ENCODE results near the gene CLDN9. TPM values are rescaled to one million over a fixed set of nuclear protein-coding genes. Genes with fewer than 3 reads are reported as not detected.

The CLDN9 gene
- polyA plus RNA-seq, 1 donor from 2014 or later: not detected

DNA sequence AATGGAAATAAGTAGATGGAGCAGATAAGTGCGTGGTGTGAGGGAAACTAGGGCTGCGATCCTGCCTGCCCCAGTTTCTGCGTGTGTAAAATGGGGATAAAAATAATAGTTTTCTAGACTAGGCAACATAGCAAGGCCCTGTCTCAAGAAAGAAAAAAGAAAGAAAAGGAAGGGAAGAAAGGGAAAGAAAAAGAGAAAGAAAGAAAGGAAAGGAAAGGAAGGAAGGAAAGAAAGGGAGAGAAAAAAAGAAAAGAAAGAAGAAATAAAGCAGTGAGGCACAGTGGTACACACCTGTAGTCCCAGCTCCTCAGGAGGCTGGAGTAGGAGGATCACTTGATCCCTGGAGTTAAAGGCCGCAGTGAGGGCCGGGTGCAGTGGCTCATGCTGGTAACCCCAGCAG lies 30.3 kb upstream of the CLDN9 start:
- no peak for TF ChIP-seq MXI1 (conservative IDR thresholded peaks at IDR 0.05; ENCODE audit: poor library complexity, severe bottlenecking)
- no peak for TF ChIP-seq EZH2 (IDR thresholded peaks at IDR 0.05; ENCODE audit: borderline replicate concordance, insufficient read depth, low read length, poor library complexity, severe bottlenecking)
- TF ChIP-seq, protein P1, sequence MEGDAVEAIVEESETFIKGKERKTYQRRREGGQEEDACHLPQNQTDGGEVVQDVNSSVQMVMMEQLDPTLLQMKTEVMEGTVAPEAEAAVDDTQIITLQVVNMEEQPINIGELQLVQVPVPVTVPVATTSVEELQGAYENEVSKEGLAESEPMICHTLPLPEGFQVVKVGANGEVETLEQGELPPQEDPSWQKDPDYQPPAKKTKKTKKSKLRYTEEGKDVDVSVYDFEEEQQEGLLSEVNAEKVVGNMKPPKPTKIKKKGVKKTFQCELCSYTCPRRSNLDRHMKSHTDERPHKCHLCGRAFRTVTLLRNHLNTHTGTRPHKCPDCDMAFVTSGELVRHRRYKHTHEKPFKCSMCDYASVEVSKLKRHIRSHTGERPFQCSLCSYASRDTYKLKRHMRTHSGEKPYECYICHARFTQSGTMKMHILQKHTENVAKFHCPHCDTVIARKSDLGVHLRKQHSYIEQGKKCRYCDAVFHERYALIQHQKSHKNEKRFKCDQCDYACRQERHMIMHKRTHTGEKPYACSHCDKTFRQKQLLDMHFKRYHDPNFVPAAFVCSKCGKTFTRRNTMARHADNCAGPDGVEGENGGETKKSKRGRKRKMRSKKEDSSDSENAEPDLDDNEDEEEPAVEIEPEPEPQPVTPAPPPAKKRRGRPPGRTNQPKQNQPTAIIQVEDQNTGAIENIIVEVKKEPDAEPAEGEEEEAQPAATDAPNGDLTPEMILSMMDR (IDR thresholded peaks at IDR 0.05; ENCODE audit: poor library complexity, severe bottlenecking): no peak
- no peak for TF ChIP-seq POLR2AphosphoS5 (IDR thresholded peaks at IDR 0.05)
- TF ChIP-seq TAF1 (IDR thresholded peaks at IDR 0.05; ENCODE audit: low read depth): no peak
- TF ChIP-seq EP300 (conservative IDR thresholded peaks at IDR 0.05; ENCODE audit: poor library complexity, severe bottlenecking): no peak
- TF ChIP-seq, protein P2, sequence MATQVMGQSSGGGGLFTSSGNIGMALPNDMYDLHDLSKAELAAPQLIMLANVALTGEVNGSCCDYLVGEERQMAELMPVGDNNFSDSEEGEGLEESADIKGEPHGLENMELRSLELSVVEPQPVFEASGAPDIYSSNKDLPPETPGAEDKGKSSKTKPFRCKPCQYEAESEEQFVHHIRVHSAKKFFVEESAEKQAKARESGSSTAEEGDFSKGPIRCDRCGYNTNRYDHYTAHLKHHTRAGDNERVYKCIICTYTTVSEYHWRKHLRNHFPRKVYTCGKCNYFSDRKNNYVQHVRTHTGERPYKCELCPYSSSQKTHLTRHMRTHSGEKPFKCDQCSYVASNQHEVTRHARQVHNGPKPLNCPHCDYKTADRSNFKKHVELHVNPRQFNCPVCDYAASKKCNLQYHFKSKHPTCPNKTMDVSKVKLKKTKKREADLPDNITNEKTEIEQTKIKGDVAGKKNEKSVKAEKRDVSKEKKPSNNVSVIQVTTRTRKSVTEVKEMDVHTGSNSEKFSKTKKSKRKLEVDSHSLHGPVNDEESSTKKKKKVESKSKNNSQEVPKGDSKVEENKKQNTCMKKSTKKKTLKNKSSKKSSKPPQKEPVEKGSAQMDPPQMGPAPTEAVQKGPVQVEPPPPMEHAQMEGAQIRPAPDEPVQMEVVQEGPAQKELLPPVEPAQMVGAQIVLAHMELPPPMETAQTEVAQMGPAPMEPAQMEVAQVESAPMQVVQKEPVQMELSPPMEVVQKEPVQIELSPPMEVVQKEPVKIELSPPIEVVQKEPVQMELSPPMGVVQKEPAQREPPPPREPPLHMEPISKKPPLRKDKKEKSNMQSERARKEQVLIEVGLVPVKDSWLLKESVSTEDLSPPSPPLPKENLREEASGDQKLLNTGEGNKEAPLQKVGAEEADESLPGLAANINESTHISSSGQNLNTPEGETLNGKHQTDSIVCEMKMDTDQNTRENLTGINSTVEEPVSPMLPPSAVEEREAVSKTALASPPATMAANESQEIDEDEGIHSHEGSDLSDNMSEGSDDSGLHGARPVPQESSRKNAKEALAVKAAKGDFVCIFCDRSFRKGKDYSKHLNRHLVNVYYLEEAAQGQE (IDR thresholded peaks at IDR 0.05; ENCODE audit: borderline replicate concordance): no peak
- Histone ChIP-seq H3K4me2 (ENCODE audit: low read length) (no peak overlapping the region), H3K36me3 (ENCODE audit: insufficient read depth, low read length) (no peaks in the 10 kb centered on the region), H3K4me3 (ENCODE audit: low read length) (no peak overlapping the region), H3K79me2 (replicated peaks; ENCODE audit: insufficient read depth, low read length) (no peaks in the 10 kb centered on the region), H3K27me3 (ENCODE audit: insufficient read depth, low read depth, low read length) (no peaks in the 10 kb centered on the region), H3K9me3 (ENCODE audit: low read length) (no peaks in the 10 kb centered on the region), H3K27ac (ENCODE audit: low read length) (no peak overlapping the region), H3K9ac (ENCODE audit: low read length) (no peak overlapping the region), H3K9me2 (ENCODE audit: insufficient read depth, low read length) (no peaks in the 10 kb centered on the region), H4K20me1 (ENCODE audit: insufficient read depth) (no peaks in the 10 kb centered on the region), H2AFZ (ENCODE audit: low read depth, low read length) (no peak overlapping the region), H3F3A (ENCODE audit: insufficient read depth, low read length, poor library complexity, severe bottlenecking) (no peaks in the 10 kb centered on the region)

DNA sequence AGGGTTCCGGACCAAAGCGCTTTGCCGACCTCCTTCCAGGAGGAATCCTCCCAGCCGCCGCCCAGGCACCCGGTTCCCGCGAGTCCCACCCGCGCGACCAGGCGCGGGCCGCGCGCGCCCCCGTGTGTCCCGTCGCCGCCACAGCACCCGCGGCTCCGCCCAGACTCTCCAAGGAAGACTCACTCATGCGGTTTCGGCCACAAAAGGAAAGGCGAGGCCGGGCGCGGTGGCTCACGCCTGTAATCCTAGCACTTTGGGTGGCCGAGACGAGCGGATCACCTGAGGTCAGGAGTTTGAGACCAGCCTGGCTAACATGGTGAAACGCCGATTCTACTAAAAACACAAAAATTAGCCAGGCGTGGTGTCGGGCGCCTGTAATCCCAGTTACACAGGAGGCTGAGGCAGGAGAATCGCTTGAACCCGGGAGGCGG lies 29.0 kb upstream of the CLDN9 start:
- no peaks in the 10 kb centered on the region for H3K36me3 ChIP-seq (ENCODE audit: insufficient read depth, low read length)
- peak overlapping the region; percentile 28 for H3K4me3 ChIP-seq (ENCODE audit: low read length)
- no peaks in the 10 kb centered on the region for H3K9me3 ChIP-seq (ENCODE audit: low read length)
- TF ChIP-seq RAD21 (conservative IDR thresholded peaks at IDR 0.05) (peak; percentile 77), EZH2 (IDR thresholded peaks at IDR 0.05; ENCODE audit: borderline replicate concordance, insufficient read depth, low read length, poor library complexity, severe bottlenecking) (no peak), SMC3 (conservative IDR thresholded peaks at IDR 0.05; ENCODE audit: poor library complexity) (peak; percentile 68), EP300 (conservative IDR thresholded peaks at IDR 0.05; ENCODE audit: poor library complexity, severe bottlenecking) (peak; percentile 18)
- TF ChIP-seq, protein P1 (IDR thresholded peaks at IDR 0.05; ENCODE audit: poor library complexity, severe bottlenecking): peak; percentile 92
- H2AFZ ChIP-seq (ENCODE audit: low read depth, low read length): no peak overlapping the region
- H3K27ac ChIP-seq (ENCODE audit: low read length): no peak overlapping the region
- no peaks in the 10 kb centered on the region for H3F3A ChIP-seq (ENCODE audit: insufficient read depth, low read length, poor library complexity, severe bottlenecking)
- H3K79me2 ChIP-seq (replicated peaks; ENCODE audit: insufficient read depth, low read length): no peaks in the 10 kb centered on the region
- no peaks in the 10 kb centered on the region for H3K27me3 ChIP-seq (ENCODE audit: insufficient read depth, low read depth, low read length)
- no peak overlapping the region for H3K9ac ChIP-seq (ENCODE audit: low read length)
- H3K9me2 ChIP-seq (ENCODE audit: insufficient read depth, low read length): no peaks in the 10 kb centered on the region
- no peak overlapping the region for H3K4me2 ChIP-seq (ENCODE audit: low read length)
- H4K20me1 ChIP-seq (ENCODE audit: insufficient read depth): no peaks in the 10 kb centered on the region

All from neural cell (in vitro differentiated cells).